DND-41 (cell line): Measurements from ENCODE around the gene TMEM175.

Experiments used
- EZH2 ChIP-seq: IDR thresholded peaks from 3 replicates; pipeline ENCODE4 v1.6.1; 2012; ENCODE audit warnings: borderline replicate concordance, low read depth, mild to moderate bottlenecking, moderate library complexity, low read length, inconsistent platforms; ENCODE audit not compliant: severe bottlenecking
- TF ChIP-seq, protein P1 (sequence below): IDR thresholded peaks from 2 replicates; pipeline ENCODE4 v1.5.1; 2012; ENCODE audit warnings: borderline replicate concordance, low read length, moderate library complexity, mild to moderate bottlenecking; ENCODE audit not compliant: poor library complexity, severe bottlenecking; ENCODE audit errors: extremely low read depth

DNA sequence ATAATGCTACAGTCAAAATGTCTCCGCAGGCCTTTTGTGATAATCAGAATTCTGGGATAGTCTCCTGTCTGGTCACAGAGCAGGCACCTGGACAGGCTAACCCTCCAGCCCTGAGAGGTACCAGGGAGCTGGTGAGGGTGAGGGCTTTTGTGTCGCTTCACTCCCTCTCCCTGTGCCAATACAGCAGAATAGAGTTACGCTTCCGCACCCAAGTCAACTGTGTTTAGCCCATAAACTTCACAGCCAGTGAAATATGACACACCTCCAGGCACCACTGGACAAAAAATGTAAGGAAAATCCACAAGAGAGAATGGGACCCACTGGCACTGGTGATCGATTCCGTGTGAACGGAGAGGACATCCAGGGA, 1.4 kb upstream of the TMEM175 start:
- TF ChIP-seq, protein P1, sequence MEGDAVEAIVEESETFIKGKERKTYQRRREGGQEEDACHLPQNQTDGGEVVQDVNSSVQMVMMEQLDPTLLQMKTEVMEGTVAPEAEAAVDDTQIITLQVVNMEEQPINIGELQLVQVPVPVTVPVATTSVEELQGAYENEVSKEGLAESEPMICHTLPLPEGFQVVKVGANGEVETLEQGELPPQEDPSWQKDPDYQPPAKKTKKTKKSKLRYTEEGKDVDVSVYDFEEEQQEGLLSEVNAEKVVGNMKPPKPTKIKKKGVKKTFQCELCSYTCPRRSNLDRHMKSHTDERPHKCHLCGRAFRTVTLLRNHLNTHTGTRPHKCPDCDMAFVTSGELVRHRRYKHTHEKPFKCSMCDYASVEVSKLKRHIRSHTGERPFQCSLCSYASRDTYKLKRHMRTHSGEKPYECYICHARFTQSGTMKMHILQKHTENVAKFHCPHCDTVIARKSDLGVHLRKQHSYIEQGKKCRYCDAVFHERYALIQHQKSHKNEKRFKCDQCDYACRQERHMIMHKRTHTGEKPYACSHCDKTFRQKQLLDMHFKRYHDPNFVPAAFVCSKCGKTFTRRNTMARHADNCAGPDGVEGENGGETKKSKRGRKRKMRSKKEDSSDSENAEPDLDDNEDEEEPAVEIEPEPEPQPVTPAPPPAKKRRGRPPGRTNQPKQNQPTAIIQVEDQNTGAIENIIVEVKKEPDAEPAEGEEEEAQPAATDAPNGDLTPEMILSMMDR, result no peak
- no peak for TF ChIP-seq EZH2
